AG04450 (cell line): Measurements from ENCODE around the gene AUTS2. TPM values are rescaled to one million over a fixed set of nuclear protein-coding genes. Genes with fewer than 3 reads are reported as not detected.

ENCODE experiments used
- CTCF ChIA-PET: fragments of 300-600, 350-600 bp; formaldehyde crosslinking; extraction: SDS; loops from one replicate; lab custom pipeline; 2022; ENCODE audit warnings: antibody characterized with exemption, inconsistent platforms; lab: Charles Lee
- POLR2A ChIA-PET: fragments of 350-600 bp; formaldehyde crosslinking; extraction: SDS; loops from one replicate; lab custom pipeline; 2021; ENCODE audit warnings: antibody characterized with exemption, inconsistent platforms; lab: Yijun Ruan, JAX
- DNase-seq: peaks from one replicate; pipeline ENCODE4 v3.0.0-alpha.2; 2011; ENCODE audit warnings: low read depth, low spot score
- H3K27ac ChIP-seq: one replicate; pipeline ENCODE4 v1.5.1; 2012; ENCODE audit warnings: low read depth, low read length, control low read depth
- H3K27me3 ChIP-seq: one replicate; pipeline ENCODE4 v1.6.0; 2012; ENCODE audit warnings: low read length; ENCODE audit not compliant: control insufficient read depth, insufficient read depth
- H3K4me3 ChIP-seq: 2 replicates; pipeline ENCODE4 v1.5.1; 2011; ENCODE audit warnings: mild to moderate bottlenecking, low read depth, low read length, control low read depth
- H3K9me3 ChIP-seq: 2 replicates; pipeline ENCODE4 v1.5.1; 2012; ENCODE audit warnings: low read length; ENCODE audit not compliant: control insufficient read depth, insufficient read depth
- CTCF ChIP-seq: IDR thresholded peaks from 2 replicates; pipeline ENCODE4 v1.5.1; 2011; ENCODE audit warnings: low read depth, low read length, control low read depth, inconsistent platforms
- polyA plus RNA-seq: library from polyadenylated mRNA; depleted of rRNA; stranded (reverse); fragments of >200 nt; gene quantifications from 2 replicates; pipeline ENCODE4 v1.2.3, GENCODE V29; 2011

AUTS2 gene
- polyA plus RNA-seq, 1 experiment: 1.5 TPM

GRCh38 chr7:70193514-70193913 is 595.2 kb downstream of the AUTS2 start:
- no peaks in the 10 kb centered on the region for H3K9me3 ChIP-seq
- no peak overlapping the region for H3K4me3 ChIP-seq
- TF ChIP-seq CTCF: no peak
- H3K27me3 ChIP-seq: no peaks in the 10 kb centered on the region
- ChIA-PET POLR2A (no interaction called here), CTCF (interaction anchor here (0.6 to 1.6 kb wide), 5 partner anchors 10 to 559 kb away, joined by 3 to 9 read pairs (median 4); no protein-coding TSS in a partner anchor)
- DNase-seq: no peak
- no peak overlapping the region for H3K27ac ChIP-seq

- CTCF ChIA-PET: no interaction called here
- no peaks in the 10 kb centered on the region for H3K9me3 ChIP-seq
- no peaks in the 10 kb centered on the region for H3K27me3 ChIP-seq
- POLR2A ChIA-PET: no interaction called here
- no peak overlapping the region for H3K27ac ChIP-seq
- no peak for TF ChIP-seq CTCF
- no peak overlapping the region for H3K4me3 ChIP-seq
- no peak for DNase-seq
These were observed 610.2 kb downstream of the AUTS2 start for GRCh38 chr7:70208236-70209063.

GRCh38 chr7:70210200-70210935 is 612.1 kb downstream of the AUTS2 start:
- H3K9me3 ChIP-seq: no peaks in the 10 kb centered on the region
- no peak overlapping the region for H3K27ac ChIP-seq
- no peak overlapping the region for H3K4me3 ChIP-seq
- no peaks in the 10 kb centered on the region for H3K27me3 ChIP-seq
- TF ChIP-seq CTCF: no peak
- ChIA-PET POLR2A (no interaction called here), CTCF (no interaction called here)
- no peak for DNase-seq

- CTCF ChIA-PET: no interaction called here
- no peak overlapping the region for H3K27ac ChIP-seq
- DNase-seq: no peak
- H3K9me3 ChIP-seq: no peaks in the 10 kb centered on the region
- no peaks in the 10 kb centered on the region for H3K27me3 ChIP-seq
- H3K4me3 ChIP-seq: no peak overlapping the region
- POLR2A ChIA-PET: no interaction called here
- TF ChIP-seq CTCF: no peak
These were observed 612.6 kb downstream of the AUTS2 start for GRCh38 chr7:70210936-70211310.

- no peak for DNase-seq
- Histone ChIP-seq H3K9me3 (no peaks in the 10 kb centered on the region), H3K27me3 (no peaks in the 10 kb centered on the region), H3K27ac (no peak overlapping the region), H3K4me3 (no peak overlapping the region)
- no peak for TF ChIP-seq CTCF
- ChIA-PET CTCF (no interaction called here), POLR2A (no interaction called here)
These were observed 614.0 kb downstream of the AUTS2 start for GRCh38 chr7:70212281-70212680.
